Sigmoid colon (tissue), 7 donors: ENCODE results near the gene SPAG16. TPM values are rescaled to one million over a fixed set of nuclear protein-coding genes. Genes with fewer than 3 reads are reported as not detected.
"Not testable (repeated sequence)": the region's sequence is repeated elsewhere in the genome, so short reads cannot be mapped to it uniquely, and the experiment has no call there.

Source experiments
- DNase-seq: peaks from one replicate; pipeline ENCODE4 v3.0.0-alpha.2; 2019
- H3K27ac ChIP-seq, 4 donors: fragments of 200-600 bp; sonication (generic); one replicate each; pipeline ENCODE4 v1.5.1; 2016 to 2019; ENCODE audit warnings: mild to moderate bottlenecking in 1 of 4
- H3K27me3 ChIP-seq, 3 donors: fragments of 200-600 bp; sonication (generic); one replicate each; pipeline ENCODE4 v1.5.1; 2019; ENCODE audit warnings: mild to moderate bottlenecking in 1 of 3
- H3K36me3 ChIP-seq, 4 donors: fragments of 200-600 bp; sonication (generic); one replicate each; pipeline ENCODE4 v1.5.1; 2016 to 2019
- H3K4me1 ChIP-seq, 4 donors: fragments of 200-600 bp; sonication (generic); one replicate each; pipeline ENCODE4 v1.5.1; 2017 to 2019
- H3K4me3 ChIP-seq, 4 donors: fragments of 200-600 bp; sonication (generic); one replicate each; pipeline ENCODE4 v1.5.1; 2017 to 2019; ENCODE audit warnings: mild to moderate bottlenecking in 2 of 4, moderate library complexity in 1 of 4
- H3K9me3 ChIP-seq, 4 donors: fragments of 200-600 bp in 3 of 4; sonication (generic) in 3 of 4; one replicate each; pipeline versions ENCODE4 v1.5.1 to v1.6.1; 2013 to 2019
- EP300 ChIP-seq, 4 donors: sonication (generic); formaldehyde crosslinking; IDR thresholded peaks; one replicate each; pipeline ENCODE4 v1.6.1; 2017; ENCODE audit warnings: antibody characterized with exemption in 4 of 4
- POLR2A ChIP-seq, 2 donors: fragments of 450-650 bp; IDR thresholded peaks; one replicate each; pipeline ENCODE4 v1.6.1; 2016; ENCODE audit warnings: antibody characterized with exemption in 2 of 2, mild to moderate bottlenecking in 2 of 2, moderate library complexity in 2 of 2
- POLR2AphosphoS5 ChIP-seq, 4 donors: sonication (generic); formaldehyde crosslinking; IDR thresholded peaks; one replicate each; pipeline ENCODE4 v1.6.1; 2017; ENCODE audit warnings: antibody characterized with exemption in 4 of 4
- WGBS, 2 donors: extraction: QIAGEN DNeasy Blood & Tissue Kit; methylation state at CpG; one replicate each; pipeline ENCODE4 v1.1.7; 2013; 5-methylcytosine and 5-hydroxymethylcytosine counted together
- intact Hi-C: fragments of 100-400 bp; cut with DNase I; formaldehyde crosslinking; loops from one replicate; pipeline ENCODE4 v1.15.1; 2023
- polyA plus RNA-seq, 3 donors: library from polyadenylated mRNA; stranded (reverse); fragments of 200-250 nt; gene quantifications; one replicate each; pipeline ENCODE4 v1.2.3, GENCODE V29; 2013
- total RNA-seq, 4 donors: library from RNA; depleted of rRNA; stranded (reverse); fragments of >200 nt; gene quantifications; one replicate each; pipeline ENCODE4 v1.1.0, GENCODE V29; 2016
- TF ChIP-seq, protein P1 (sequence below), 4 experiments: fragments of 450-650 bp in 3 of 4; fragments of 200-600 bp in 1 of 4; IDR thresholded peaks; one replicate each; pipeline ENCODE4 v1.5.1; 2016 to 2019; ENCODE audit warnings: antibody characterized with exemption in 4 of 4, mild to moderate bottlenecking in 3 of 4, moderate library complexity in 2 of 4
- donor health status: healthy with polysubstance abuse.
- donor health status: Bipolar disorder and iron deficiency.
- donor health status: healthy.

The SPAG16 gene
- total and polyA plus RNA-seq, 7 donors: 13.1 to 70.3 (median 36.0) TPM

DNA sequence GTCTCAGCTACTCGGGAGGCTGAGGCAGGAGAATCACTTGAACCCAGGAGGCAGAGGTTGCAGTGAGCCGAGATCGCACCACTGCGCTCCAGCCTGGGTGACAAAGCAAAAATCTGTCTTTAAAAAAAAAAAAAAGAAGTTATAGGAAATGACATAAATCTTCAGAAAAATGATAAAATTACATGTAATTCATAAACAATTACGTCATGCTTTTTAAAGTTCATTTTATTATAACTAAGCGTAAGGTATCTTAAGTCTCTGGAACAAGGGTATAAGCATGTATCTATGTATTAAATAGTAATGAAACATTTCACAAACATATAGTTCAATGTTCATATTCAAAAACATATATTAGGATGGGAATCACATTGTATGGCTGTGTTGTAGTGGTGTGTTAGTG is 425.9 kb downstream of the SPAG16 start:
- no peaks in the 10 kb centered on the region for H3K36me3 ChIP-seq
- TF ChIP-seq, protein P1, sequence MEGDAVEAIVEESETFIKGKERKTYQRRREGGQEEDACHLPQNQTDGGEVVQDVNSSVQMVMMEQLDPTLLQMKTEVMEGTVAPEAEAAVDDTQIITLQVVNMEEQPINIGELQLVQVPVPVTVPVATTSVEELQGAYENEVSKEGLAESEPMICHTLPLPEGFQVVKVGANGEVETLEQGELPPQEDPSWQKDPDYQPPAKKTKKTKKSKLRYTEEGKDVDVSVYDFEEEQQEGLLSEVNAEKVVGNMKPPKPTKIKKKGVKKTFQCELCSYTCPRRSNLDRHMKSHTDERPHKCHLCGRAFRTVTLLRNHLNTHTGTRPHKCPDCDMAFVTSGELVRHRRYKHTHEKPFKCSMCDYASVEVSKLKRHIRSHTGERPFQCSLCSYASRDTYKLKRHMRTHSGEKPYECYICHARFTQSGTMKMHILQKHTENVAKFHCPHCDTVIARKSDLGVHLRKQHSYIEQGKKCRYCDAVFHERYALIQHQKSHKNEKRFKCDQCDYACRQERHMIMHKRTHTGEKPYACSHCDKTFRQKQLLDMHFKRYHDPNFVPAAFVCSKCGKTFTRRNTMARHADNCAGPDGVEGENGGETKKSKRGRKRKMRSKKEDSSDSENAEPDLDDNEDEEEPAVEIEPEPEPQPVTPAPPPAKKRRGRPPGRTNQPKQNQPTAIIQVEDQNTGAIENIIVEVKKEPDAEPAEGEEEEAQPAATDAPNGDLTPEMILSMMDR (IDR thresholded peaks at IDR 0.05): no peak
- TF ChIP-seq EP300 (IDR thresholded peaks at IDR 0.05): no peak
- no peak for TF ChIP-seq POLR2A (IDR thresholded peaks at IDR 0.05)
- TF ChIP-seq POLR2AphosphoS5 (IDR thresholded peaks at IDR 0.05): no peak
- H3K4me3 ChIP-seq: no peak overlapping the region
- H3K27me3 ChIP-seq: no peaks in the 10 kb centered on the region
- no peaks in the 10 kb centered on the region for H3K4me1 ChIP-seq
- intact Hi-C loops: no loop called here
- no peak overlapping the region for H3K27ac ChIP-seq
- WGBS, 2 donors: 89 to 91% methylated on average over 6 of the region's 6 CpGs
- H3K9me3 ChIP-seq: no peaks in the 10 kb centered on the region
- DNase-seq: no peak

DNA sequence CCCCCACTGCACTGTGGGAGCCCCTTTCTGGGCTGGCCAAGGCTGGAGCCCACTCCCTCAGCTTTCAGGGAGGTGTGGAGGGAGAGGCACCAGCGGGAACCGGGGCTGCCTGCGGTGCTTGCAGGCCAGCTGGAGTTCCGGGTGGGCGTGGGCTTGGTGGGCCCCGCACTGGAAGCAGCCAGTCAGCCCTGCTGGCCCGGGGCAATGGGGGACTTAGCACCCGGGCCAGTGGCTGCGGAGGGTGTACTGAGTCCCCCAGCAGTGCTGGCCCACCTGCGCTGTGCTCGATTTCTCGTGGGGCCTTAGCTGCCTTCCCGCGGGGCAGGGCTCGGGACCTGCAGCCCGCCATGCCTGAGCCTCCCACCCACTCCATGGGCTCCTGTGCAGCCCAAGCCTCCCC is 434.1 kb downstream of the SPAG16 start:
- H3K4me1 ChIP-seq, H3K36me3 ChIP-seq, H3K4me3 ChIP-seq, intact Hi-C loops, H3K27ac ChIP-seq, H3K27me3 ChIP-seq, DNase-seq, H3K9me3 ChIP-seq: not testable (repeated sequence)
- 95 to 96% methylated on average over 16 of the region's 16 CpGs for WGBS, 2 donors

DNA sequence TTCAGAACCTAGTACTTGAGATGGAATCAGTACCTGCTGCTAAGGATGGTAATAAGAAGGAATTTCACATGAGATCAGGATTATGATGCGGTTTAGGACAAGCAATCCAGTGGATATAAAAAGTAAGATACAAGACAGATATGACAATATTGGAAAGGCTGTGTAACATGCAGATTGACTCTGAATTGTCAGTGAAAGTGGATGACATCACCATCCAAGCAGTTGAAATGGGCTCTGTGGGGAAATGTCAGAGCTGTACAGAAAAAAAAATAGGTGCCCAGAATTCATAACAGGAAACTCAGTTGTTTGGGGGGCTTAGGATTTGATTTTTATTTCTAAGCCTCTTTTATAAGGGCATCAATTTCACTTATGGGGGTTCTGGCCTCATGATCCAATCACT is 438.3 kb downstream of the SPAG16 start:
- no peak overlapping the region for H3K27ac ChIP-seq
- no peaks in the 10 kb centered on the region for H3K9me3 ChIP-seq
- no peaks in the 10 kb centered on the region for H3K27me3 ChIP-seq
- no peaks in the 10 kb centered on the region for H3K4me1 ChIP-seq
- TF ChIP-seq POLR2A (IDR thresholded peaks at IDR 0.05) (no peak), POLR2AphosphoS5 (IDR thresholded peaks at IDR 0.05) (no peak), EP300 (IDR thresholded peaks at IDR 0.05) (no peak)
- TF ChIP-seq, protein P1 (IDR thresholded peaks at IDR 0.05): no peak
- intact Hi-C loops: no loop called here
- no peak overlapping the region for H3K4me3 ChIP-seq
- 85 to 90% methylated on average over 1 of the region's 1 CpG for WGBS, 2 donors
- no peaks in the 10 kb centered on the region for H3K36me3 ChIP-seq
- DNase-seq: no peak

DNA sequence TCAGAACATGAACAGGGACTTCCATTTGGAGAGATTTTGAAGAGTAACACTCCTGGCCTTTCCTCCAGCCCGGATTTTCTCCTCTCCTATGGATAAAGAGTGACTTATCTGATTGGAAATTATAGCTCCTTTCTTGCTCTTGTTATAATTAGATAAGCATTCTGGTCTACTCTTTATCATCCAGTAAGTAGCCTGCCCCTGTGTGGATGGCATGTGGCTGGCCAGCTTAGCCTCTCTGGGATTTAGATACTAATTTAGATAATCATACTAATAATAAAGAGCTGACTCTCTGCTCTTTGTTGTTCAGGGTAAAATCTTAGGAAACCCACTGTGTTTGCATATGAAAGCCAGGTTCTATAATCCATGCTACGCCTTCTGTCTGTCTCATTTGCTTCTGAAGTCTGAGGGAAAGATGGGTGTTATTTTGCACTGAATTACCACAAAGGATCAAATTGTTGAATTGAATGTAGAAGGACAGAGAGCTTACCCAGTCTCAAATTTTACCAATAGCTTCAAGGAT is 438.8 kb downstream of the SPAG16 start:
- Histone ChIP-seq H3K36me3 (no peaks in the 10 kb centered on the region), H3K27me3 (no peaks in the 10 kb centered on the region), H3K27ac (no peak overlapping the region), H3K4me1 (no peaks in the 10 kb centered on the region), H3K9me3 (no peaks in the 10 kb centered on the region), H3K4me3 (no peak overlapping the region)
- no peak for DNase-seq
- intact Hi-C loops: no loop called here
- no peak for TF ChIP-seq POLR2A (IDR thresholded peaks at IDR 0.05)
- no peak for TF ChIP-seq EP300 (IDR thresholded peaks at IDR 0.05)
- TF ChIP-seq, protein P1 (IDR thresholded peaks at IDR 0.05): no peak
- TF ChIP-seq POLR2AphosphoS5 (IDR thresholded peaks at IDR 0.05): no peak
- WGBS, 2 donors: 59 to 81% methylated on average over 2 of the region's 2 CpGs

DNA sequence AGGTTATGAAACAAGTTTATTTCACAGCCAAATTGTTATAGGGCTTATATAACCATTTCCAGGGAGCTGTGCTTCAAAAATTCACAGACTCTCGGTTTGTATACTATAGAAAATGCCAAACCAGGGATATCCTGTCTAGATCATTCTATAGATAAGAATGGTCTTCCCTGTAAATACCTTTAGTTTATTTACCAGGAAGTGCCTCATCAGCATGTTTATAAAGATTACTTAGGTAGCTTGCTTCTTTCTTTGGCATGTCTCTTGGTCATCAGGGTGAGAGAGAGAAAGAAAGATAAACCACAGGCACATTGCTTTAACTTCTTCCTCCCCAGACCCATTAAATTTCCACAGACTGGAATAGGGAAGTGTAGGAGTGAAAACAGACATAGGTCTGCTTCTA is 439.4 kb downstream of the SPAG16 start:
- no peak for TF ChIP-seq EP300 (IDR thresholded peaks at IDR 0.05)
- TF ChIP-seq, protein P1 (IDR thresholded peaks at IDR 0.05): no peak
- TF ChIP-seq POLR2AphosphoS5 (IDR thresholded peaks at IDR 0.05): no peak
- no peak for TF ChIP-seq POLR2A (IDR thresholded peaks at IDR 0.05)
- Histone ChIP-seq H3K27ac (no peak overlapping the region), H3K9me3 (no peaks in the 10 kb centered on the region), H3K27me3 (no peaks in the 10 kb centered on the region), H3K36me3 (no peaks in the 10 kb centered on the region), H3K4me3 (no peak overlapping the region), H3K4me1 (no peaks in the 10 kb centered on the region)
- 10 to 21% methylated on average over 1 of the region's 1 CpG for WGBS, 2 donors
- intact Hi-C loops: no loop called here
- DNase-seq: no peak
